ENCODE results near the gene LPP. TPM values are rescaled to one million over a fixed set of nuclear protein-coding genes. Genes with fewer than 3 reads are reported as not detected.

LPP gene
- total RNA-seq, 4 donors from 2014 or later, result 141 to 248 (median 185) TPM

- no peak for TF ChIP-seq CTCF (IDR thresholded peaks at IDR 0.05; ENCODE audit: low read depth)
Measured at GRCh38 chr3:188394623-188395022, 240.7 kb downstream of the LPP start.

GRCh38 chr3:188396251-188396650 is 242.3 kb downstream of the LPP start:
- no peak for TF ChIP-seq CTCF (IDR thresholded peaks at IDR 0.05; ENCODE audit: low read depth)

GRCh38 chr3:188396900-188397299 is 242.9 kb downstream of the LPP start:
- TF ChIP-seq CTCF (IDR thresholded peaks at IDR 0.05; ENCODE audit: low read depth), result no peak

- no peak for TF ChIP-seq CTCF (IDR thresholded peaks at IDR 0.05; ENCODE audit: low read depth)
Measured at GRCh38 chr3:188397766-188398705, 244.1 kb downstream of the LPP start.

- no peak for TF ChIP-seq CTCF (IDR thresholded peaks at IDR 0.05; ENCODE audit: low read depth)
Measured at GRCh38 chr3:188400494-188401243, 246.7 kb downstream of the LPP start.

- no peak for TF ChIP-seq CTCF (IDR thresholded peaks at IDR 0.05; ENCODE audit: low read depth)
Measured at GRCh38 chr3:188401244-188401993, 247.5 kb downstream of the LPP start.
